H1 (cell line): Measurements from ENCODE around the gene JPT2. TPM values are rescaled to one million over a fixed set of nuclear protein-coding genes. Genes with fewer than 3 reads are reported as not detected.

Experiments used
- CTCF ChIA-PET: fragments of 300-600 bp; sonication (Branson Sonifier 250); formaldehyde crosslinking; loops from one replicate; lab custom pipeline; 2021; ENCODE audit not compliant: partially characterized antibody; lab: Charles Lee
- POLR2A ChIA-PET: fragments of 300-600 bp; sonication (Branson Sonifier 250); formaldehyde crosslinking; loops from one replicate; lab custom pipeline; 2021; ENCODE audit warnings: inconsistent platforms; ENCODE audit not compliant: partially characterized antibody; lab: Charles Lee
- DNase-seq, 2 experiments: peaks; one replicate each; pipeline versions ENCODE4 v3.0.0 to v3.0.0-alpha.2; 2010 to 2022; ENCODE audit warnings: low spot score in 2 of 2, low read depth in 1 of 2, mixed read lengths in 1 of 2
- FAIRE-seq: peaks from 2 replicates; lab custom pipeline; 2011; peaks lifted over from hg19 to GRCh38; lab: Jason Lieb, UNC
- H2AFZ ChIP-seq: 2 replicates; pipeline ENCODE4 v1.8.1; 2012; ENCODE audit warnings: low read length, inconsistent platforms
- H2AK5ac ChIP-seq: 2 replicates; pipeline ENCODE4 v1.6.1; 2013; ENCODE audit warnings: low read depth, low read length
- H2BK120ac ChIP-seq: replicated peaks from 2 replicates; pipeline ENCODE3; 2013; ENCODE audit warnings: low read depth, low read length, inconsistent platforms
- H2BK12ac ChIP-seq: 2 replicates; pipeline ENCODE4 v1.6.1; 2013; ENCODE audit warnings: low read depth, low read length
- H2BK15ac ChIP-seq: 2 replicates; pipeline ENCODE4 v1.6.1; 2013; ENCODE audit warnings: low read length
- H2BK20ac ChIP-seq: 2 replicates; pipeline ENCODE4 v1.6.1; 2013; ENCODE audit warnings: low read length
- H2BK5ac ChIP-seq: 2 replicates; pipeline ENCODE4 v1.6.1; 2013; ENCODE audit warnings: low read depth, low read length
- H3K14ac ChIP-seq: 2 replicates; pipeline ENCODE4 v1.6.1; 2013; ENCODE audit warnings: inconsistent platforms; ENCODE audit not compliant: insufficient read length
- H3K18ac ChIP-seq: 2 replicates; pipeline ENCODE4 v1.6.1; 2013; ENCODE audit warnings: low read length; ENCODE audit errors: extremely low read depth
- H3K23ac ChIP-seq: 2 replicates; pipeline ENCODE4 v1.6.1; 2013; ENCODE audit warnings: inconsistent platforms; ENCODE audit not compliant: insufficient read length
- H3K23me2 ChIP-seq: 2 replicates; pipeline ENCODE4 v1.6.1; 2013; ENCODE audit warnings: low read depth, low read length
- H3K27ac ChIP-seq: 2 replicates; pipeline ENCODE4 v1.6.1; 2011; ENCODE audit warnings: low read depth, low read length, inconsistent platforms
- H3K27me3 ChIP-seq, 4 experiments: replicated peaks in 1 of 4; 1 replicate in 1 of 4; 2 replicates in 3 of 4; pipeline versions ENCODE4 v1.6.1 to v1.8.1; 2011 to 2013; ENCODE audit warnings: low read length in 3 of 4, mild to moderate bottlenecking in 3 of 4, inconsistent platforms in 2 of 4, mixed read lengths in 2 of 4, moderate library complexity in 1 of 4; ENCODE audit not compliant: control insufficient read depth in 3 of 4, insufficient read depth in 3 of 4; ENCODE audit errors: extremely low read depth in 1 of 4
- H3K36me3 ChIP-seq, 4 experiments: 2 replicates each; pipeline versions ENCODE4 v1.6.1 to v1.8.1; 2011 to 2013; ENCODE audit warnings: mild to moderate bottlenecking in 4 of 4, low read length in 3 of 4, moderate library complexity in 2 of 4, control low read depth in 1 of 4, inconsistent platforms in 1 of 4; ENCODE audit not compliant: insufficient read depth in 4 of 4, control insufficient read depth in 2 of 4
- H3K4ac ChIP-seq: replicated peaks from 2 replicates; pipeline ENCODE3; 2013; ENCODE audit warnings: low read length, low read depth, mixed read lengths, inconsistent platforms; ENCODE audit not compliant: insufficient read length
- H3K4me1 ChIP-seq, 4 experiments: replicated peaks in 1 of 4; 1 replicate in 1 of 4; 2 replicates in 3 of 4; pipeline versions ENCODE4 v1.6.1 to v1.8.1; 2011 to 2013; ENCODE audit warnings: low read length in 3 of 4, inconsistent platforms in 2 of 4, mixed read lengths in 1 of 4; ENCODE audit not compliant: insufficient read depth in 4 of 4, control insufficient read depth in 3 of 4
- H3K4me2 ChIP-seq, 2 experiments: 2 replicates each; pipeline versions ENCODE4 v1.6.1 to v1.8.1; 2011 to 2013; ENCODE audit warnings: low read depth in 2 of 2, low read length in 2 of 2, control low read depth in 1 of 2, inconsistent platforms in 1 of 2, mild to moderate bottlenecking in 1 of 2; ENCODE audit not compliant: insufficient read depth in 1 of 2
- H3K4me3 ChIP-seq, 4 experiments: fragments of 200-600, 300-600 bp in 1 of 4; sonication (generic), shearing (Covaris generic), sonication (Bioruptor Twin) in 1 of 4; 2 replicates each; pipeline versions ENCODE4 v1.5.1 to v1.8.1; 2011 to 2016; ENCODE audit warnings: low read length in 4 of 4, low read depth in 3 of 4, control low read depth in 2 of 4, inconsistent platforms in 2 of 4, mild to moderate bottlenecking in 2 of 4, mixed read lengths in 1 of 4, moderate library complexity in 1 of 4; ENCODE audit not compliant: insufficient read depth in 2 of 4; ENCODE audit errors: extremely low read depth in 1 of 4
- H3K56ac ChIP-seq: replicated peaks from 2 replicates; pipeline ENCODE3; 2013; ENCODE audit warnings: low read depth, mild to moderate bottlenecking, mixed read lengths, low read length, inconsistent platforms; ENCODE audit not compliant: insufficient read length
- H3K79me1 ChIP-seq: 2 replicates; pipeline ENCODE4 v1.6.1; 2013; ENCODE audit warnings: low read depth, low read length, control low read depth
- H3K79me2 ChIP-seq, 2 experiments: 2 replicates each; pipeline versions ENCODE4 v1.6.1 to v1.8.1; 2012 to 2013; ENCODE audit warnings: low read length in 2 of 2, mild to moderate bottlenecking in 2 of 2, inconsistent platforms in 1 of 2; ENCODE audit not compliant: insufficient read depth in 2 of 2, control insufficient read depth in 1 of 2
- H3K9ac ChIP-seq, 4 experiments: replicated peaks in 1 of 4; 1 replicate in 1 of 4; 2 replicates in 3 of 4; pipeline versions ENCODE4 v1.6.1 to v1.8.1; 2011 to 2013; ENCODE audit warnings: low read depth in 3 of 4, low read length in 3 of 4, control low read depth in 2 of 4, mild to moderate bottlenecking in 2 of 4, moderate library complexity in 2 of 4, inconsistent platforms in 1 of 4; ENCODE audit errors: extremely low read depth in 1 of 4
- H3K9me3 ChIP-seq, 2 experiments: 2 replicates each; pipeline versions ENCODE4 v1.6.1 to v1.8.1; 2012 to 2013; ENCODE audit warnings: mild to moderate bottlenecking in 2 of 2, moderate library complexity in 2 of 2, control low read depth in 1 of 2, inconsistent platforms in 1 of 2, low read depth in 1 of 2, low read length in 1 of 2, mixed read lengths in 1 of 2; ENCODE audit not compliant: insufficient read depth in 2 of 2
- H4K20me1 ChIP-seq, 2 experiments: replicated peaks in 1 of 2; 2 replicates each; pipeline versions ENCODE3 to v1.8.1; 2011 to 2013; ENCODE audit warnings: inconsistent platforms in 2 of 2, low read length in 2 of 2, mild to moderate bottlenecking in 1 of 2; ENCODE audit not compliant: insufficient read depth in 2 of 2, control insufficient read depth in 1 of 2
- H4K5ac ChIP-seq: 2 replicates; pipeline ENCODE4 v1.6.1; 2013; ENCODE audit warnings: low read length, low read depth, mixed read lengths, inconsistent platforms; ENCODE audit not compliant: insufficient read length
- H4K8ac ChIP-seq: 2 replicates; pipeline ENCODE4 v1.8.0; 2013; ENCODE audit warnings: mild to moderate bottlenecking, moderate library complexity, low read length, inconsistent platforms; ENCODE audit not compliant: insufficient read depth; ENCODE audit errors: extremely low read depth
- H4K91ac ChIP-seq: replicated peaks from 2 replicates; pipeline ENCODE3; 2013; ENCODE audit warnings: low read length, mixed read lengths, inconsistent platforms; ENCODE audit not compliant: insufficient read length
- CTBP2 ChIP-seq: IDR thresholded peaks from 2 replicates; pipeline ENCODE4 v1.7.0; 2011; ENCODE audit warnings: borderline replicate concordance, mild to moderate bottlenecking, moderate library complexity, mixed read lengths, low read length; ENCODE audit not compliant: insufficient read depth, insufficient read length
- EGR1 ChIP-seq: IDR thresholded peaks from 2 replicates; pipeline ENCODE4 v1.6.1; 2011; ENCODE audit warnings: low read depth, low read length, borderline replicate concordance
- HDAC2 ChIP-seq, 2 experiments: fragments of 300-600 bp in 1 of 2; sonication (generic) in 1 of 2; IDR thresholded peaks; 2 replicates each; pipeline ENCODE4 v1.6.1; 2011 to 2012; ENCODE audit warnings: low read depth in 2 of 2, low read length in 2 of 2, mild to moderate bottlenecking in 2 of 2, moderate library complexity in 2 of 2, borderline replicate concordance in 1 of 2, inconsistent platforms in 1 of 2
- MAFK ChIP-seq: IDR thresholded peaks from 2 replicates; pipeline ENCODE4 v1.6.1; 2012; ENCODE audit warnings: low read depth, mild to moderate bottlenecking, improper control_type of control experiment, low read length
- RAD21 ChIP-seq, 2 experiments: IDR thresholded peaks in 1 of 2; conservative IDR thresholded peaks in 1 of 2; 2 replicates each; pipeline ENCODE4 v1.6.1; 2011; ENCODE audit warnings: low read depth in 2 of 2, low read length in 2 of 2, improper control_type of control experiment in 1 of 2, inconsistent platforms in 1 of 2, mild to moderate bottlenecking in 1 of 2, moderate library complexity in 1 of 2
- RXRA ChIP-seq: IDR thresholded peaks from 2 replicates; pipeline ENCODE4 v1.6.1; 2011; ENCODE audit warnings: low read depth, mild to moderate bottlenecking, low read length, moderate library complexity; ENCODE audit not compliant: insufficient read depth
- SIX5 ChIP-seq: IDR thresholded peaks from 2 replicates; pipeline ENCODE4 v1.6.1; 2011; ENCODE audit warnings: mild to moderate bottlenecking, low read depth, low read length
- YY1 ChIP-seq: IDR thresholded peaks from 2 replicates; pipeline ENCODE4 v1.6.1; 2011; ENCODE audit warnings: low read depth, mild to moderate bottlenecking, low read length
- whole genome bisulfite sequencing, 2 experiments: shearing (Covaris generic) in 1 of 2; methylation state at CpG; one replicate each; pipeline versions ENCODE4 v1.1.6 to v1.1.7; 2013 to 2015; ENCODE audit warnings: low lambda C conversion rate in 2 of 2, mixed read lengths in 2 of 2, inconsistent platforms in 1 of 2, low coverage in 1 of 2, missing lambda C conversion rate in 1 of 2; ENCODE audit not compliant: insufficient replicate concordance in 2 of 2, insufficient coverage in 1 of 2, insufficient read length in 1 of 2; ENCODE audit errors: extremely low coverage in 1 of 2, missing lambda C conversion rate in 1 of 2; 5-methylcytosine and 5-hydroxymethylcytosine counted together
- polyA plus RNA-seq, 7 experiments: library from polyadenylated mRNA; depleted of rRNA in 3 of 7; stranded (reverse) in 5 of 7; unstranded in 2 of 7; fragments of >200 nt in 5 of 7; fragments of 200-250 nt in 2 of 7; gene quantifications; 1 replicate in 5 of 7; 2 replicates in 1 of 7; 4 replicates in 1 of 7; pipeline versions ENCODE4 v1.2.1 to v1.2.3, GENCODE V29; 2011 to 2013; ENCODE audit warnings: missing spikeins in 2 of 7, mixed read lengths in 2 of 7
- total RNA-seq: library from RNA; stranded (reverse); fragmentation: NEBNext Ultra II Directional; extraction: Animal tissue kit (Norgen Biotek cat#: 25700); gene quantifications from 2 replicates; pipeline ENCODE4 v1.2.1, GENCODE V29; 2021
- TF ChIP-seq, protein P1 (sequence below): IDR thresholded peaks from 2 replicates; pipeline ENCODE4 v1.6.1; 2012; ENCODE audit warnings: low read length, inconsistent platforms

JPT2 gene
- total and polyA plus RNA-seq, 2 of the 8 experiments (the other 6 are each of a cell fraction or from before 2014, with no cell fraction given), result 67.6 to 197 TPM

- no peak overlapping the region for H4K91ac ChIP-seq
- no peak overlapping the region for H4K5ac ChIP-seq
- H2BK120ac ChIP-seq, result no peak overlapping the region
- no peaks in the 10 kb centered on the region for H3K9me3 ChIP-seq
- H2BK12ac ChIP-seq, result no peak overlapping the region
- no peak overlapping the region for H3K23ac ChIP-seq
- no peak overlapping the region for H3K4ac ChIP-seq
- no peak overlapping the region for H3K9ac ChIP-seq
- H3K4me1 ChIP-seq, result no peaks in the 10 kb centered on the region
- no peaks in the 10 kb centered on the region for H3K27me3 ChIP-seq
- H3K36me3 ChIP-seq, result peaks cover 0 to 12% (median 2%) of the 10 kb centered on the region in 4 experiments; a peak in 3 of 8 replicates
- no peak overlapping the region for H2BK15ac ChIP-seq
- H3K4me3 ChIP-seq, result no peak overlapping the region
- no peak overlapping the region for H2AK5ac ChIP-seq
- H2BK5ac ChIP-seq, result no peak overlapping the region
- WGBS, 2 experiments, result 88% methylated on average over 29 of the region's 29 CpGs; no CpG with 5 or more reads in 1 of the 2 experiments
- no peak overlapping the region for H3K56ac ChIP-seq
- no peak overlapping the region for H3K4me2 ChIP-seq
- H4K8ac ChIP-seq, result peak overlapping the region; percentile 85
- ChIA-PET POLR2A (interaction anchor here (0.7 to 5.5 kb wide), 5 partner anchors 9 to 23 kb away, joined by 3 to 18 read pairs (median 4); no protein-coding TSS in a partner anchor), CTCF (interaction anchor here (0.6 to 3.1 kb wide), 5 partner anchors 9 to 191 kb away, joined by 3 to 12 read pairs (median 5); no protein-coding TSS in a partner anchor)
- H3K79me2 ChIP-seq, result no peaks in the 10 kb centered on the region
- H3K14ac ChIP-seq, result no peak overlapping the region
- H3K18ac ChIP-seq, result no peak overlapping the region
- H2BK20ac ChIP-seq, result no peak overlapping the region
- H2AFZ ChIP-seq, result no peak overlapping the region
- FAIRE-seq (no peak), DNase-seq (no peak)
- H3K79me1 ChIP-seq, result no peaks in the 10 kb centered on the region
- TF ChIP-seq, protein P1, sequence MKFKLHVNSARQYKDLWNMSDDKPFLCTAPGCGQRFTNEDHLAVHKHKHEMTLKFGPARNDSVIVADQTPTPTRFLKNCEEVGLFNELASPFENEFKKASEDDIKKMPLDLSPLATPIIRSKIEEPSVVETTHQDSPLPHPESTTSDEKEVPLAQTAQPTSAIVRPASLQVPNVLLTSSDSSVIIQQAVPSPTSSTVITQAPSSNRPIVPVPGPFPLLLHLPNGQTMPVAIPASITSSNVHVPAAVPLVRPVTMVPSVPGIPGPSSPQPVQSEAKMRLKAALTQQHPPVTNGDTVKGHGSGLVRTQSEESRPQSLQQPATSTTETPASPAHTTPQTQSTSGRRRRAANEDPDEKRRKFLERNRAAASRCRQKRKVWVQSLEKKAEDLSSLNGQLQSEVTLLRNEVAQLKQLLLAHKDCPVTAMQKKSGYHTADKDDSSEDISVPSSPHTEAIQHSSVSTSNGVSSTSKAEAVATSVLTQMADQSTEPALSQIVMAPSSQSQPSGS, result no peak
- no peak for TF ChIP-seq MAFK
- TF ChIP-seq HDAC2 (IDR thresholded peaks at IDR 0.05; ENCODE audit: borderline replicate concordance in 1 of 2, low read depth in 2 of 2, low read length in 2 of 2), result no peak
- no peak for TF ChIP-seq YY1
- no peak for TF ChIP-seq RAD21 (IDR thresholded peaks at IDR 0.05 in 1 of 2, conservative IDR thresholded peaks at IDR 0.05 in 1 of 2; ENCODE audit: low read depth in 2 of 2, low read length in 2 of 2)
- no peak for TF ChIP-seq CTBP2
- TF ChIP-seq EGR1, result no peak
- TF ChIP-seq RXRA, result no peak
- no peak for TF ChIP-seq SIX5
- no peaks in the 10 kb centered on the region for H3K23me2 ChIP-seq
- H4K20me1 ChIP-seq, result peaks cover 0 to 6% of the 10 kb centered on the region in 2 experiments
- H3K27ac ChIP-seq, result no peak overlapping the region
Measured at GRCh38 chr16:1745900-1746692, 68.0 kb downstream of the JPT2 start.
